GM12891 (cell line): ENCODE results near the gene ABHD8.
A peak's percentile ranks its signal among the peaks of the same experiment; 100 is the strongest.

Experiments used
- DNase-seq: peaks from one replicate; pipeline ENCODE4 v3.0.0; 2011; ENCODE audit warnings: low spot score; ENCODE audit not compliant: insufficient read length
- FAIRE-seq: peaks from 2 replicates; lab custom pipeline; 2011; peaks lifted over from hg19 to GRCh38; lab: Jason Lieb, UNC
- PAX5 ChIP-seq: IDR thresholded peaks from 2 replicates; pipeline ENCODE4 v1.6.1; 2011; ENCODE audit warnings: low read length, moderate library complexity, mild to moderate bottlenecking; ENCODE audit not compliant: insufficient read depth, severe bottlenecking
- POLR2A ChIP-seq: IDR thresholded peaks from 2 replicates; pipeline ENCODE4 v1.6.1; 2011; ENCODE audit warnings: low read depth, low read length, control low read depth
- POLR2AphosphoS5 ChIP-seq: IDR thresholded peaks from 2 replicates; pipeline ENCODE4 v1.6.1; 2011; ENCODE audit warnings: low read depth, low read length, control low read depth
- POU2F2 ChIP-seq: IDR thresholded peaks from 2 replicates; pipeline ENCODE4 v1.6.1; 2011; ENCODE audit warnings: low read depth, mild to moderate bottlenecking, control low read depth, low read length, moderate library complexity
- SPI1 ChIP-seq: IDR thresholded peaks from 2 replicates; pipeline ENCODE4 v1.6.1; 2011; ENCODE audit warnings: low read depth, low read length, control low read depth
- TAF1 ChIP-seq: IDR thresholded peaks from 2 replicates; pipeline ENCODE4 v1.6.1; 2011; ENCODE audit warnings: low read depth, low read length, control low read depth

ABHD8 gene

GRCh38 chr19:17309198-17309964, 6.2 kb upstream of the ABHD8 start, which contains the start of gene DDA1:
TSS of gene DDA1 (plus strand) at chr19:17309563. CDS start at chr19:17309655, 92 bp downstream.
- DNase-seq (peak; percentile 98), FAIRE-seq (peak; percentile 100)
- TF ChIP-seq TAF1, result peak; percentile 61; the same call in 1 of the 2 replicates
- no peak for TF ChIP-seq PAX5
- TF ChIP-seq POU2F2, result peak; percentile 17; the same call in 1 of the 2 replicates
- peak; percentile 29; the same call in 1 of the 2 replicates for TF ChIP-seq SPI1
- TF ChIP-seq POLR2AphosphoS5, result peak; percentile 70; the same call in 1 of the 2 replicates
- peak; percentile 59; the same call in 1 of the 2 replicates for TF ChIP-seq POLR2A

- no peak for DNase-seq
- TF ChIP-seq SPI1 (no peak), POU2F2 (no peak), PAX5 (no peak), POLR2AphosphoS5 (no peak), POLR2A (no peak), TAF1 (no peak)
- FAIRE-seq, result no peak
Measured at GRCh38 chr19:17307876-17308377, 4.7 kb upstream of the ABHD8 start.

GRCh38 chr19:17306285-17306714, 3.1 kb upstream of the ABHD8 start:
- FAIRE-seq, result no peak
- TF ChIP-seq POLR2AphosphoS5, result no peak
- DNase-seq, result no peak

GRCh38 chr19:17305517-17306284, 2.5 kb upstream of the ABHD8 start, which contains the start of gene MRPL34:
TSS of gene MRPL34 (plus strand) at chr19:17305872. CDS start at chr19:17305893, 21 bp downstream.
- peak; percentile 99 for FAIRE-seq
- peak; percentile 70 for DNase-seq
- TF ChIP-seq POU2F2 (0 out of 2 replicates have a peak, but pooled peaks have one; percentile 30), TAF1 (peak; percentile 31; the same call in 1 of the 2 replicates), PAX5 (no peak), POLR2A (peak; percentile 52; the same call in 1 of the 2 replicates), SPI1 (no peak), POLR2AphosphoS5 (0 out of 2 replicates have a peak, but pooled peaks have one; percentile 27)

- no peak for TF ChIP-seq TAF1
- no peak for TF ChIP-seq PAX5
- no peak for TF ChIP-seq SPI1
- TF ChIP-seq POU2F2, result no peak
- TF ChIP-seq POLR2A, result no peak
- TF ChIP-seq POLR2AphosphoS5, result no peak
- no peak for FAIRE-seq
Measured at GRCh38 chr19:17305216-17305516, 1.9 kb upstream of the ABHD8 start.

GRCh38 chr19:17304386-17305215, 1.4 kb upstream of the ABHD8 start:
- DNase-seq (no peak), FAIRE-seq (no peak)
- TF ChIP-seq SPI1 (no peak), PAX5 (no peak), POLR2AphosphoS5 (no peak), POLR2A (no peak), POU2F2 (no peak), TAF1 (no peak)

More at GRCh38 chr19:17305216-17305516, 1.9 kb upstream of the ABHD8 start:
- DNase-seq, result no peak

- DNase-seq (no peak), FAIRE-seq (no peak)
- TF ChIP-seq POLR2AphosphoS5 (no peak), TAF1 (no peak), PAX5 (no peak), POLR2A (no peak), POU2F2 (no peak), SPI1 (no peak)
Measured at GRCh38 chr19:17303940-17304267, 679 bp upstream of the ABHD8 start.

GRCh38 chr19:17302391-17303166, 646 bp downstream of the ABHD8 start:
- FAIRE-seq, result peak; percentile 20

More at GRCh38 chr19:17302391-17303166, 646 bp downstream of the ABHD8 start:
- no peak for TF ChIP-seq TAF1
- no peak for TF ChIP-seq POLR2A
- no peak for TF ChIP-seq PAX5
- TF ChIP-seq SPI1, result no peak
- no peak for DNase-seq
